Suprapubic skin (tissue), 4 donors: ENCODE results near the gene TLR8. TPM values are rescaled to one million over a fixed set of nuclear protein-coding genes. Genes with fewer than 3 reads are reported as not detected.

ENCODE experiments used
- DNase-seq, 2 donors: peaks; one replicate each; pipeline ENCODE4 v3.0.0-alpha.2; 2019; ENCODE audit warnings: low spot score in 2 of 2
- H3K27ac ChIP-seq: fragments of 200-600 bp; sonication (generic); one replicate; pipeline ENCODE4 v1.5.1; 2019
- H3K27me3 ChIP-seq: fragments of 200-600 bp; sonication (generic); one replicate; pipeline ENCODE4 v1.5.1; 2019
- H3K36me3 ChIP-seq: fragments of 200-600 bp; sonication (generic); one replicate; pipeline ENCODE4 v1.5.1; 2019
- H3K4me1 ChIP-seq: fragments of 200-600 bp; sonication (generic); one replicate; pipeline ENCODE4 v1.5.1; 2019
- H3K4me3 ChIP-seq: fragments of 200-600 bp; sonication (generic); one replicate; pipeline ENCODE4 v1.5.1; 2019; ENCODE audit warnings: mild to moderate bottlenecking
- H3K9me3 ChIP-seq: fragments of 200-600 bp; sonication (generic); one replicate; pipeline ENCODE4 v1.5.1; 2019
- CTCF ChIP-seq, 2 donors: fragments of 200-600 bp in 1 of 2; fragments of 450-650 bp in 1 of 2; sonication (generic) in 1 of 2; IDR thresholded peaks; one replicate each; pipeline ENCODE4 v1.5.1; 2016 to 2019; ENCODE audit warnings: antibody characterized with exemption in 2 of 2, mild to moderate bottlenecking in 1 of 2, moderate library complexity in 1 of 2
- EP300 ChIP-seq: sonication (generic); formaldehyde crosslinking; IDR thresholded peaks from one replicate; pipeline ENCODE4 v1.6.1; 2017; ENCODE audit warnings: antibody characterized with exemption
- POLR2A ChIP-seq, 2 donors: fragments of 450-650 bp; IDR thresholded peaks; one replicate each; pipeline ENCODE4 v1.6.1; 2017; ENCODE audit warnings: antibody characterized with exemption in 2 of 2, mild to moderate bottlenecking in 2 of 2, moderate library complexity in 2 of 2
- POLR2AphosphoS5 ChIP-seq, 3 donors: sonication (generic); formaldehyde crosslinking; IDR thresholded peaks; one replicate each; pipeline ENCODE4 v1.6.1; 2017; ENCODE audit warnings: antibody characterized with exemption in 3 of 3
- WGBS: methylation state at CpG from one replicate; pipeline ENCODE4 v1.1.5; 2018; 5-methylcytosine and 5-hydroxymethylcytosine counted together
- total RNA-seq, 4 donors: library from RNA; depleted of rRNA; stranded (reverse); fragments of >200 nt; gene quantifications; one replicate each; pipeline ENCODE4 v1.1.0, GENCODE V29; 2016

Gene TLR8
- total RNA-seq, 4 donors from 2014 or later = 0.11 to 0.17 (median 0.16) TPM; not detected in 1

DNA sequence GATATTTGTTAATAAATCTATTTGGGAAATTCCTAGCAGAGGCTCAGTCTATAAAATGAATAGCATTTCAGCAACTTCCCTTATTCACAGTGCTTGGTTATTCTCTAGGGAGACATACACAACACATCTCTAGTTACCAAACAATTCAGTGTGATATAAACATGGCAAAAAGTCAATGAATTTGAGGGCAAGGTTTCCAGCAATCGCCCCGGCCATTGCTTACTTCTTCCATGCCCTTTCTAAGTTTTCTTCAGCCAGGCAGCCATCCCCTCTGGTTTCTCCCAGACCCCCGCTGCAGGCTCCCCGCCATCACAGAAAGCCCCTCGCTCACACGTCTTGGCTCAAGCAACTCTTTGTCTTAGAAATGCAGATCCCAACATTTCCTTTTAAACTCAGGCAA is 35.2 kb upstream of the TLR8 start:
- no peaks in the 10 kb centered on the region for H3K4me1 ChIP-seq
- H3K9me3 ChIP-seq = no peaks in the 10 kb centered on the region
- DNase-seq = no peak
- H3K27ac ChIP-seq = no peak overlapping the region
- H3K4me3 ChIP-seq = no peak overlapping the region
- 73% methylated on average over 6 of the region's 6 CpGs for WGBS
- no peaks in the 10 kb centered on the region for H3K36me3 ChIP-seq
- H3K27me3 ChIP-seq = no peaks in the 10 kb centered on the region
- TF ChIP-seq POLR2AphosphoS5 (IDR thresholded peaks at IDR 0.05) = no peak
- TF ChIP-seq EP300 = no peak
- no peak for TF ChIP-seq CTCF (IDR thresholded peaks at IDR 0.05)
- no peak for TF ChIP-seq POLR2A (IDR thresholded peaks at IDR 0.05)

GRCh38 chrX:12872741-12873140 is 33.7 kb upstream of the TLR8 start:
- H3K27ac ChIP-seq = no peak overlapping the region
- no peaks in the 10 kb centered on the region for H3K9me3 ChIP-seq
- H3K36me3 ChIP-seq = no peaks in the 10 kb centered on the region
- 72% methylated on average over 4 of the region's 4 CpGs for WGBS
- H3K4me3 ChIP-seq = no peak overlapping the region
- DNase-seq = no peak
- TF ChIP-seq POLR2A (IDR thresholded peaks at IDR 0.05) (no peak), CTCF (IDR thresholded peaks at IDR 0.05) (no peak), POLR2AphosphoS5 (IDR thresholded peaks at IDR 0.05) (no peak), EP300 (no peak)
- H3K27me3 ChIP-seq = no peaks in the 10 kb centered on the region
- no peaks in the 10 kb centered on the region for H3K4me1 ChIP-seq

DNA sequence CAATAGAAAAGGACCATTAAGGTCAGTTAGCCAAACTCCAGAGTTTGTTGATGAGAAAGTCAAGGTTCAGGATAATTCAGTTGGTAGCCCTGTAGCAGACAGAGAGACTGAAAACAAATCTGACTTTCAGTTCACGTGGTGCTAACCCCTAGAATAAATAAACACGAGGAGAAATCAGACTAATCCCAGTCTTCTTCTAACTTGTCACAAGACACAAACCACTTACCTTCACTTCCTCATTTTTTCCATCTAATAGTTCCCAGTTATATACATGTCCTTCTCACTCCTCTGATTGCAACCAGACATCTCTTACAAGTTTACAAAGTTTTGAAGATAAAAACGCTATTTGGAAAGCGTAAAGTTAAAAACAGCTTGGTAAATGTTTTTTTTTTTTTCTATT is 31.8 kb upstream of the TLR8 start:
- Histone ChIP-seq H3K4me1 (no peaks in the 10 kb centered on the region), H3K27me3 (no peaks in the 10 kb centered on the region), H3K4me3 (no peak overlapping the region), H3K9me3 (no peaks in the 10 kb centered on the region), H3K27ac (no peak overlapping the region), H3K36me3 (no peaks in the 10 kb centered on the region)
- TF ChIP-seq EP300 = no peak
- no peak for TF ChIP-seq POLR2A (IDR thresholded peaks at IDR 0.05)
- TF ChIP-seq POLR2AphosphoS5 (IDR thresholded peaks at IDR 0.05) = no peak
- TF ChIP-seq CTCF (IDR thresholded peaks at IDR 0.05) = no peak
- WGBS = 62% methylated on average over 4 of the region's 4 CpGs
- DNase-seq = no peak

DNA sequence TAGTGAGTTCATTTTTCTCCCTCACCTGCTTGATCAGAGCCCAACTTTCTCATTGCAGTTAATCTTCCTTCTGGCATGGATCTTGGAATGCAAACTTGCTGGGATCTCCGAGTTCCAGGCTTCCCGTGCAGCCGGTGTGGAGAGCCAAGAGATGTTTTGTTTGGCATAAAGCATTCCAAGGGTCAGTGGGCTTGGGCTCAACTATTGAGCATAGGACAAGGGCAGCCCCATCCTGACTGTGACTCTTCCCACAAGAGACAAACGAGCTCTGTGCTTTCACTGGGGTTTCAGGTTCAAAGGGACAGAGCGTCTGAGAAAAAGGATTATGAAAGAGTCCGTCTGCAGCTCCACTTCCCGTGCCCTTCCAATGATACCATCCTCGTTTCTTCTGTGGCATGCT is 29.0 kb upstream of the TLR8 start:
- Histone ChIP-seq H3K4me3 (no peak overlapping the region), H3K9me3 (no peaks in the 10 kb centered on the region), H3K27ac (no peak overlapping the region), H3K27me3 (no peaks in the 10 kb centered on the region), H3K4me1 (no peaks in the 10 kb centered on the region), H3K36me3 (no peaks in the 10 kb centered on the region)
- no peak for DNase-seq
- no peak for TF ChIP-seq POLR2AphosphoS5 (IDR thresholded peaks at IDR 0.05)
- no peak for TF ChIP-seq POLR2A (IDR thresholded peaks at IDR 0.05)
- TF ChIP-seq EP300 = no peak
- no peak for TF ChIP-seq CTCF (IDR thresholded peaks at IDR 0.05)
- 52% methylated on average over 8 of the region's 8 CpGs for WGBS

DNA sequence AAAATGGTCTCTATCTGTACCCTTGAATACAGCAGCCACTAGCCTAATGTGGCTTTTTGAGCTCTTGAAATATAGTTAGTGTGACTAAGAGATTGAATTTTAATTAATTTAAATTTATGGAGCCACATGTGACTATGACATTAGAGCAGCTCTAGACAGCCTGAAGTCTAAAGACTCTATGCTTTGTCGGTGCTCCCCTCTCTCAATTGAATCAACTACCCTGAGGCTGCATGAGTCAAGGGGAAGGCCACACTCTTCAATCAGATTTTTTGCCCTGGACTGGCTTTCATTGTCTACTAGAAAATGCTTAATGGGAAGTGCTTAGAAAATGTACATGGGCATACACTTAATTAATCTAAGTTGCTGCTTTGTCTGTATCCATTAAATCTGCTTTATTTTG is 27.9 kb upstream of the TLR8 start:
- Histone ChIP-seq H3K27me3 (no peaks in the 10 kb centered on the region), H3K27ac (no peak overlapping the region), H3K9me3 (no peaks in the 10 kb centered on the region), H3K4me1 (no peaks in the 10 kb centered on the region), H3K36me3 (no peaks in the 10 kb centered on the region), H3K4me3 (no peak overlapping the region)
- TF ChIP-seq CTCF (IDR thresholded peaks at IDR 0.05) (no peak), POLR2A (IDR thresholded peaks at IDR 0.05) (no peak), EP300 (no peak), POLR2AphosphoS5 (IDR thresholded peaks at IDR 0.05) (no peak)
- no peak for DNase-seq
- 50% methylated on average over 1 of the region's 1 CpG for WGBS
